H1 (cell line): ENCODE measurements around the gene CWH43. TPM values are rescaled to one million over a fixed set of nuclear protein-coding genes. Genes with fewer than 3 reads are reported as not detected.
"Not testable (repeated sequence)": the region's sequence is repeated elsewhere in the genome, so short reads cannot be mapped to it uniquely, and the experiment has no call there.

ENCODE experiments used
- CTCF ChIA-PET: fragments of 300-600 bp; sonication (Branson Sonifier 250); formaldehyde crosslinking; loops from one replicate; lab custom pipeline; 2021; ENCODE audit not compliant: partially characterized antibody; lab: Charles Lee
- POLR2A ChIA-PET: fragments of 300-600 bp; sonication (Branson Sonifier 250); formaldehyde crosslinking; loops from one replicate; lab custom pipeline; 2021; ENCODE audit warnings: inconsistent platforms; ENCODE audit not compliant: partially characterized antibody; lab: Charles Lee
- DNase-seq, 2 experiments: peaks; one replicate each; pipeline versions ENCODE4 v3.0.0 to v3.0.0-alpha.2; 2010 to 2022; ENCODE audit warnings: low spot score in 2 of 2, low read depth in 1 of 2, mixed read lengths in 1 of 2
- FAIRE-seq: peaks from 2 replicates; lab custom pipeline; 2011; peaks lifted over from hg19 to GRCh38; lab: Jason Lieb, UNC
- H2AFZ ChIP-seq: 2 replicates; pipeline ENCODE4 v1.8.1; 2012; ENCODE audit warnings: low read length, inconsistent platforms
- H2AK5ac ChIP-seq: 2 replicates; pipeline ENCODE4 v1.6.1; 2013; ENCODE audit warnings: low read depth, low read length
- H2BK120ac ChIP-seq: replicated peaks from 2 replicates; pipeline ENCODE3; 2013; ENCODE audit warnings: low read depth, low read length, inconsistent platforms
- H2BK12ac ChIP-seq: 2 replicates; pipeline ENCODE4 v1.6.1; 2013; ENCODE audit warnings: low read depth, low read length
- H2BK15ac ChIP-seq: 2 replicates; pipeline ENCODE4 v1.6.1; 2013; ENCODE audit warnings: low read length
- H2BK20ac ChIP-seq: 2 replicates; pipeline ENCODE4 v1.6.1; 2013; ENCODE audit warnings: low read length
- H2BK5ac ChIP-seq: 2 replicates; pipeline ENCODE4 v1.6.1; 2013; ENCODE audit warnings: low read depth, low read length
- H3K14ac ChIP-seq: 2 replicates; pipeline ENCODE4 v1.6.1; 2013; ENCODE audit warnings: inconsistent platforms; ENCODE audit not compliant: insufficient read length
- H3K18ac ChIP-seq: 2 replicates; pipeline ENCODE4 v1.6.1; 2013; ENCODE audit warnings: low read length; ENCODE audit errors: extremely low read depth
- H3K23ac ChIP-seq: 2 replicates; pipeline ENCODE4 v1.6.1; 2013; ENCODE audit warnings: inconsistent platforms; ENCODE audit not compliant: insufficient read length
- H3K23me2 ChIP-seq: 2 replicates; pipeline ENCODE4 v1.6.1; 2013; ENCODE audit warnings: low read depth, low read length
- H3K27ac ChIP-seq: 2 replicates; pipeline ENCODE4 v1.6.1; 2011; ENCODE audit warnings: low read depth, low read length, inconsistent platforms
- H3K27me3 ChIP-seq, 4 experiments: replicated peaks in 1 of 4; 1 replicate in 1 of 4; 2 replicates in 3 of 4; pipeline versions ENCODE4 v1.6.1 to v1.8.1; 2011 to 2013; ENCODE audit warnings: low read length in 3 of 4, mild to moderate bottlenecking in 3 of 4, inconsistent platforms in 2 of 4, mixed read lengths in 2 of 4, moderate library complexity in 1 of 4; ENCODE audit not compliant: control insufficient read depth in 3 of 4, insufficient read depth in 3 of 4; ENCODE audit errors: extremely low read depth in 1 of 4
- H3K36me3 ChIP-seq, 4 experiments: 2 replicates each; pipeline versions ENCODE4 v1.6.1 to v1.8.1; 2011 to 2013; ENCODE audit warnings: mild to moderate bottlenecking in 4 of 4, low read length in 3 of 4, moderate library complexity in 2 of 4, control low read depth in 1 of 4, inconsistent platforms in 1 of 4; ENCODE audit not compliant: insufficient read depth in 4 of 4, control insufficient read depth in 2 of 4
- H3K4ac ChIP-seq: replicated peaks from 2 replicates; pipeline ENCODE3; 2013; ENCODE audit warnings: low read length, low read depth, mixed read lengths, inconsistent platforms; ENCODE audit not compliant: insufficient read length
- H3K4me1 ChIP-seq, 4 experiments: replicated peaks in 1 of 4; 1 replicate in 1 of 4; 2 replicates in 3 of 4; pipeline versions ENCODE4 v1.6.1 to v1.8.1; 2011 to 2013; ENCODE audit warnings: low read length in 3 of 4, inconsistent platforms in 2 of 4, mixed read lengths in 1 of 4; ENCODE audit not compliant: insufficient read depth in 4 of 4, control insufficient read depth in 3 of 4
- H3K4me2 ChIP-seq, 2 experiments: 2 replicates each; pipeline versions ENCODE4 v1.6.1 to v1.8.1; 2011 to 2013; ENCODE audit warnings: low read depth in 2 of 2, low read length in 2 of 2, control low read depth in 1 of 2, inconsistent platforms in 1 of 2, mild to moderate bottlenecking in 1 of 2; ENCODE audit not compliant: insufficient read depth in 1 of 2
- H3K4me3 ChIP-seq, 4 experiments: fragments of 200-600, 300-600 bp in 1 of 4; sonication (generic), shearing (Covaris generic), sonication (Bioruptor Twin) in 1 of 4; 2 replicates each; pipeline versions ENCODE4 v1.5.1 to v1.8.1; 2011 to 2016; ENCODE audit warnings: low read length in 4 of 4, low read depth in 3 of 4, control low read depth in 2 of 4, inconsistent platforms in 2 of 4, mild to moderate bottlenecking in 2 of 4, mixed read lengths in 1 of 4, moderate library complexity in 1 of 4; ENCODE audit not compliant: insufficient read depth in 2 of 4; ENCODE audit errors: extremely low read depth in 1 of 4
- H3K56ac ChIP-seq: replicated peaks from 2 replicates; pipeline ENCODE3; 2013; ENCODE audit warnings: low read depth, mild to moderate bottlenecking, mixed read lengths, low read length, inconsistent platforms; ENCODE audit not compliant: insufficient read length
- H3K79me1 ChIP-seq: 2 replicates; pipeline ENCODE4 v1.6.1; 2013; ENCODE audit warnings: low read depth, low read length, control low read depth
- H3K79me2 ChIP-seq, 2 experiments: 2 replicates each; pipeline versions ENCODE4 v1.6.1 to v1.8.1; 2012 to 2013; ENCODE audit warnings: low read length in 2 of 2, mild to moderate bottlenecking in 2 of 2, inconsistent platforms in 1 of 2; ENCODE audit not compliant: insufficient read depth in 2 of 2, control insufficient read depth in 1 of 2
- H3K9ac ChIP-seq, 4 experiments: replicated peaks in 1 of 4; 1 replicate in 1 of 4; 2 replicates in 3 of 4; pipeline versions ENCODE4 v1.6.1 to v1.8.1; 2011 to 2013; ENCODE audit warnings: low read depth in 3 of 4, low read length in 3 of 4, control low read depth in 2 of 4, mild to moderate bottlenecking in 2 of 4, moderate library complexity in 2 of 4, inconsistent platforms in 1 of 4; ENCODE audit errors: extremely low read depth in 1 of 4
- H3K9me3 ChIP-seq, 2 experiments: 2 replicates each; pipeline versions ENCODE4 v1.6.1 to v1.8.1; 2012 to 2013; ENCODE audit warnings: mild to moderate bottlenecking in 2 of 2, moderate library complexity in 2 of 2, control low read depth in 1 of 2, inconsistent platforms in 1 of 2, low read depth in 1 of 2, low read length in 1 of 2, mixed read lengths in 1 of 2; ENCODE audit not compliant: insufficient read depth in 2 of 2
- H4K20me1 ChIP-seq, 2 experiments: replicated peaks in 1 of 2; 2 replicates each; pipeline versions ENCODE3 to v1.8.1; 2011 to 2013; ENCODE audit warnings: inconsistent platforms in 2 of 2, low read length in 2 of 2, mild to moderate bottlenecking in 1 of 2; ENCODE audit not compliant: insufficient read depth in 2 of 2, control insufficient read depth in 1 of 2
- H4K5ac ChIP-seq: 2 replicates; pipeline ENCODE4 v1.6.1; 2013; ENCODE audit warnings: low read length, low read depth, mixed read lengths, inconsistent platforms; ENCODE audit not compliant: insufficient read length
- H4K8ac ChIP-seq: 2 replicates; pipeline ENCODE4 v1.8.0; 2013; ENCODE audit warnings: mild to moderate bottlenecking, moderate library complexity, low read length, inconsistent platforms; ENCODE audit not compliant: insufficient read depth; ENCODE audit errors: extremely low read depth
- H4K91ac ChIP-seq: replicated peaks from 2 replicates; pipeline ENCODE3; 2013; ENCODE audit warnings: low read length, mixed read lengths, inconsistent platforms; ENCODE audit not compliant: insufficient read length
- CBX8 ChIP-seq: fragments of 300-800, 300-1000 bp; sonication (generic); IDR thresholded peaks from 2 replicates; pipeline ENCODE4 v1.7.1; 2016; ENCODE audit warnings: low read depth, low read length, borderline replicate concordance
- WGBS, 2 experiments: shearing (Covaris generic) in 1 of 2; methylation state at CpG; one replicate each; pipeline versions ENCODE4 v1.1.6 to v1.1.7; 2013 to 2015; ENCODE audit warnings: low lambda C conversion rate in 2 of 2, mixed read lengths in 2 of 2, inconsistent platforms in 1 of 2, low coverage in 1 of 2, missing lambda C conversion rate in 1 of 2; ENCODE audit not compliant: insufficient replicate concordance in 2 of 2, insufficient coverage in 1 of 2, insufficient read length in 1 of 2; ENCODE audit errors: extremely low coverage in 1 of 2, missing lambda C conversion rate in 1 of 2; 5-methylcytosine and 5-hydroxymethylcytosine counted together
- polyA plus RNA-seq, 7 experiments: library from polyadenylated mRNA; depleted of rRNA in 3 of 7; stranded (reverse) in 5 of 7; unstranded in 2 of 7; fragments of >200 nt in 5 of 7; fragments of 200-250 nt in 2 of 7; gene quantifications; 1 replicate in 5 of 7; 2 replicates in 1 of 7; 4 replicates in 1 of 7; pipeline versions ENCODE4 v1.2.1 to v1.2.3, GENCODE V29; 2011 to 2013; ENCODE audit warnings: missing spikeins in 2 of 7, mixed read lengths in 2 of 7
- total RNA-seq: library from RNA; stranded (reverse); fragmentation: NEBNext Ultra II Directional; extraction: Animal tissue kit (Norgen Biotek cat#: 25700); gene quantifications from 2 replicates; pipeline ENCODE4 v1.2.1, GENCODE V29; 2021

The CWH43 gene
- total and polyA plus RNA-seq, 2 of the 8 experiments (the other 6 are each of a cell fraction or from before 2014, with no cell fraction given), result not detected

DNA sequence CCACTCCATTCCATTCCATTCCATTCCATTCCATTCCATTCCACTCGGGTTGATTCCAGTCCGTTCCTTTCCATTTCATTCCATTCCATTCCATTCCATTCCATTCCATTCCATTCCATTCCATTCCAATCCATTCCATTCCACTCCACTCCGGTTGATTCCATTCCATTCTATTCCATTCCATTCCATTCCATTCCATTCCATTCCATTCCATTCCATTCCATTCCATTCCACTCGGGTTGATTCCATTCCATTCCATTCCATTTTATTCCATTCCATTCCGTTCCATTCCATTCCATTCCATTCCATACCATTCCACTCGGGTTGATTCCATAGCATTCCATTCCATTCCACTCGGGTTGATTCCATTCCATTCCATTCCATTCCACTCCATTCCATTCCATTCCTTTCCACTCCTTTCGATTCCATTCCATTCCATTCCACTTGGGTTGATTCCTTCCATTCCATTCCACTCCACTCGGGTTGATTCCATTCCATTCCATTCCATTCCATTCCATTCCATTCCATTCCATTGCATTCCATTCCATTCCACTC, 116.3 kb downstream of the CWH43 start:
- 66 to 100% methylated on average over 2 to 9 of the region's 9 CpGs for WGBS, 2 experiments
- FAIRE-seq, H3K23ac ChIP-seq, H2BK12ac ChIP-seq, CTCF ChIA-PET, H3K79me1 ChIP-seq, H2BK120ac ChIP-seq, H4K20me1 ChIP-seq, H4K5ac ChIP-seq, POLR2A ChIA-PET, H2BK5ac ChIP-seq, H4K91ac ChIP-seq, H2BK15ac ChIP-seq, H3K27me3 ChIP-seq, H3K4me1 ChIP-seq, H3K79me2 ChIP-seq, H3K36me3 ChIP-seq, DNase-seq, H3K4me3 ChIP-seq, H3K56ac ChIP-seq, H3K27ac ChIP-seq, H4K8ac ChIP-seq, H2AFZ ChIP-seq, H3K9ac ChIP-seq, H3K18ac ChIP-seq, H3K14ac ChIP-seq, H2BK20ac ChIP-seq, H3K4me2 ChIP-seq, H2AK5ac ChIP-seq, H3K4ac ChIP-seq: not testable (repeated sequence)
- TF ChIP-seq CBX8, result 0 out of 2 replicates have a peak, but pooled peaks have one; percentile 33
- Histone ChIP-seq H3K9me3 (peaks cover 45 to 75% of the 10 kb centered on the region in 2 experiments), H3K23me2 (peaks cover 52% of the 10 kb centered on the region)
